Loucy (cell line): Measurements from ENCODE around the gene AMOTL1.

Experiments
- H2AFZ ChIP-seq: fragments of 200-600 bp; sonication (generic); 2 replicates; pipeline ENCODE4 v1.6.0; 2016; ENCODE audit warnings: antibody characterized with exemption, mild to moderate bottlenecking, low read length, moderate library complexity
- H3F3A ChIP-seq: fragments of 200-600 bp; 2 replicates; pipeline ENCODE4 v1.6.0; 2016; ENCODE audit warnings: antibody characterized with exemption, low read depth, mild to moderate bottlenecking
- H3K27me3 ChIP-seq: fragments of 200-600 bp; sonication (generic); 2 replicates; pipeline ENCODE4 v1.6.1; 2014; ENCODE audit warnings: low read length, mild to moderate bottlenecking; ENCODE audit not compliant: insufficient read depth, poor library complexity, severe bottlenecking
- H3K36me3 ChIP-seq: fragments of 200-600 bp; sonication (generic); 2 replicates; pipeline ENCODE4 v1.6.1; 2016; ENCODE audit warnings: low read length; ENCODE audit not compliant: insufficient read depth
- H3K4me1 ChIP-seq: fragments of 200-600 bp; sonication (generic); 2 replicates; pipeline ENCODE4 v1.5.1; 2014; ENCODE audit warnings: low read length, mild to moderate bottlenecking; ENCODE audit not compliant: insufficient read depth, poor library complexity, severe bottlenecking
- H3K4me2 ChIP-seq: fragments of 200-600 bp; sonication (generic); 2 replicates; pipeline ENCODE4 v1.6.0; 2014; ENCODE audit warnings: antibody characterized with exemption, low read length, low read depth, mild to moderate bottlenecking; ENCODE audit not compliant: poor library complexity, severe bottlenecking
- H3K4me3 ChIP-seq: fragments of 200-600 bp; sonication (generic); 2 replicates; pipeline ENCODE4 v1.5.1; 2014; ENCODE audit warnings: low read length, mild to moderate bottlenecking, mixed read lengths; ENCODE audit not compliant: poor library complexity, severe bottlenecking
- H3K79me2 ChIP-seq: fragments of 200-600 bp; sonication (generic); 2 replicates; pipeline ENCODE4 v1.6.1; 2014; ENCODE audit warnings: low read length; ENCODE audit not compliant: insufficient read depth
- H3K9ac ChIP-seq: fragments of 200-600 bp; sonication (generic); 2 replicates; pipeline ENCODE4 v1.6.0; 2014; ENCODE audit warnings: mild to moderate bottlenecking, low read depth, low read length, moderate library complexity; ENCODE audit not compliant: poor library complexity, severe bottlenecking
- H3K9me2 ChIP-seq: fragments of 200-600 bp; sonication (generic); replicated peaks from 2 replicates; pipeline ENCODE4 v1.6.1; 2016; ENCODE audit warnings: low read depth, low read length, mixed read lengths
- H3K9me3 ChIP-seq: fragments of 200-600 bp; sonication (generic); 2 replicates; pipeline ENCODE4 v1.6.1; 2014; ENCODE audit warnings: mild to moderate bottlenecking, antibody characterized with exemption, low read length, low read depth; ENCODE audit not compliant: insufficient read depth
- H4K20me1 ChIP-seq: fragments of 200-600 bp; sonication (generic); 2 replicates; pipeline ENCODE4 v1.6.0; 2014; ENCODE audit warnings: antibody characterized with exemption, low read length, mild to moderate bottlenecking; ENCODE audit not compliant: insufficient read depth, poor library complexity, severe bottlenecking
- EZH2phosphoT487 ChIP-seq: fragments of 200-600 bp; IDR thresholded peaks from 2 replicates; pipeline ENCODE4 v1.6.1; 2018; ENCODE audit warnings: antibody characterized with exemption, mild to moderate bottlenecking, moderate library complexity, borderline replicate concordance
- TF ChIP-seq, protein P1 (sequence below): fragments of 200-600 bp; sonication (generic); conservative IDR thresholded peaks from 2 replicates; pipeline ENCODE4 v1.5.1; 2014; ENCODE audit warnings: mild to moderate bottlenecking, antibody characterized with exemption, low read length

Gene AMOTL1

GRCh38 chr11:94907226-94907625, 139.1 kb downstream of the AMOTL1 start:
- no peaks in the 10 kb centered on the region for H3F3A ChIP-seq
- no peaks in the 10 kb centered on the region for H3K4me1 ChIP-seq
- no peaks in the 10 kb centered on the region for H3K9me3 ChIP-seq
- H3K9ac ChIP-seq = no peak overlapping the region
- H3K4me2 ChIP-seq = no peak overlapping the region
- no peaks in the 10 kb centered on the region for H3K36me3 ChIP-seq
- no peak overlapping the region for H3K4me3 ChIP-seq
- no peaks in the 10 kb centered on the region for H3K27me3 ChIP-seq
- no peaks in the 10 kb centered on the region for H3K79me2 ChIP-seq
- H4K20me1 ChIP-seq = no peaks in the 10 kb centered on the region
- TF ChIP-seq, protein P1, sequence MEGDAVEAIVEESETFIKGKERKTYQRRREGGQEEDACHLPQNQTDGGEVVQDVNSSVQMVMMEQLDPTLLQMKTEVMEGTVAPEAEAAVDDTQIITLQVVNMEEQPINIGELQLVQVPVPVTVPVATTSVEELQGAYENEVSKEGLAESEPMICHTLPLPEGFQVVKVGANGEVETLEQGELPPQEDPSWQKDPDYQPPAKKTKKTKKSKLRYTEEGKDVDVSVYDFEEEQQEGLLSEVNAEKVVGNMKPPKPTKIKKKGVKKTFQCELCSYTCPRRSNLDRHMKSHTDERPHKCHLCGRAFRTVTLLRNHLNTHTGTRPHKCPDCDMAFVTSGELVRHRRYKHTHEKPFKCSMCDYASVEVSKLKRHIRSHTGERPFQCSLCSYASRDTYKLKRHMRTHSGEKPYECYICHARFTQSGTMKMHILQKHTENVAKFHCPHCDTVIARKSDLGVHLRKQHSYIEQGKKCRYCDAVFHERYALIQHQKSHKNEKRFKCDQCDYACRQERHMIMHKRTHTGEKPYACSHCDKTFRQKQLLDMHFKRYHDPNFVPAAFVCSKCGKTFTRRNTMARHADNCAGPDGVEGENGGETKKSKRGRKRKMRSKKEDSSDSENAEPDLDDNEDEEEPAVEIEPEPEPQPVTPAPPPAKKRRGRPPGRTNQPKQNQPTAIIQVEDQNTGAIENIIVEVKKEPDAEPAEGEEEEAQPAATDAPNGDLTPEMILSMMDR = no peak
- no peak for TF ChIP-seq EZH2phosphoT487
- H2AFZ ChIP-seq = no peak overlapping the region
- H3K9me2 ChIP-seq = no peaks in the 10 kb centered on the region

DNA sequence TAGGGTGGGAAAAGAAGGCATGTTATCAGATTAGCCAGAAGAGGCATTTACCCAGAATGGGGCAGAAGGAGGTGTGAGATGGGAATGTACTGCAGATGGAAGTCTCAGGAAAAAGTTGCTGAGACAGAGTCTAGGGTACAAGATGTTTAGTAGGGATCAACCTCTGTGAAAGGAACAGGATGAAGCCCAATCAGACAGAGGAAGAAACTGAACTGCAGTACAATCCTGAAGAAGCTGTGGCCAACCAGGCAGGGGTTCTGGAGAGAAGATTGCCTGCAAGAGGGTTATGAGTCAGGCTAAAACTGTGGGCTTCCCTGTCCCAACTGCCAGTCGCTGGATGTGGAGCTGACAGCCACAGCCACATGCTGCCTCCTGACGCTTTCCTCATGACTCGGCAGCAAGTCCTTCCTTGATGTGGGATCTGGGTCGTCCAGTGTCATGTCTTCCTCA, 141.2 kb downstream of the AMOTL1 start:
- Histone ChIP-seq H3K9me3 (no peaks in the 10 kb centered on the region), H3K9me2 (no peaks in the 10 kb centered on the region), H3K79me2 (no peaks in the 10 kb centered on the region), H4K20me1 (no peaks in the 10 kb centered on the region), H3K27me3 (no peaks in the 10 kb centered on the region), H3K4me3 (no peak overlapping the region), H2AFZ (no peak overlapping the region), H3K9ac (no peak overlapping the region), H3K4me1 (no peaks in the 10 kb centered on the region), H3K36me3 (no peaks in the 10 kb centered on the region), H3K4me2 (no peak overlapping the region), H3F3A (no peaks in the 10 kb centered on the region)
- TF ChIP-seq EZH2phosphoT487 = no peak
- TF ChIP-seq, protein P1 = no peak

DNA sequence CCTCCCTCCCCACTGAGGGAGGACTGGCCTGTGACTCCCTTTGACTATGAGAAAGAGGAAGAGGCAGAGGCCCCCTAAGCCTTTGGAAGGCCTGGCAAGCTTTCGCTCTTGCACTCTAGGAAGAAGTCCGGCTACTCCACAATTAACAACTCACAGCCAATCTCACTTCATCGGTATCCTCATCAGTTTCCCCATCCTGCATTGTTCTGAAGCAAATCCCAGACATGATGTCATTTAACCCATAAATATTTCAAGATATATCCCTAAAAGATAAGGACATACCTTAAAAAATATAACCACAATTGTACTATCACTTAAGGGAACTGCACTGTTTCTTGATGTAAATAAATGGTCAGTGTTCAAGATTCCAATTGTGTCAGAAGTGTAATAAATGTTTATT, 142.1 kb downstream of the AMOTL1 start:
- H3K4me2 ChIP-seq = no peak overlapping the region
- no peak overlapping the region for H2AFZ ChIP-seq
- no peaks in the 10 kb centered on the region for H3K36me3 ChIP-seq
- no peaks in the 10 kb centered on the region for H3F3A ChIP-seq
- H4K20me1 ChIP-seq = no peaks in the 10 kb centered on the region
- no peaks in the 10 kb centered on the region for H3K9me3 ChIP-seq
- H3K4me1 ChIP-seq = no peaks in the 10 kb centered on the region
- H3K4me3 ChIP-seq = no peak overlapping the region
- H3K79me2 ChIP-seq = no peaks in the 10 kb centered on the region
- H3K9me2 ChIP-seq = no peaks in the 10 kb centered on the region
- H3K9ac ChIP-seq = no peak overlapping the region
- H3K27me3 ChIP-seq = no peaks in the 10 kb centered on the region
- TF ChIP-seq, protein P1 = no peak
- TF ChIP-seq EZH2phosphoT487 = no peak
